Loucy (cell line): ENCODE results near the gene CDCP2.

Experiments
- H2AFZ ChIP-seq: fragments of 200-600 bp; sonication (generic); 2 replicates; pipeline ENCODE4 v1.6.0; 2016; ENCODE audit warnings: antibody characterized with exemption, mild to moderate bottlenecking, low read length, moderate library complexity
- H3F3A ChIP-seq: fragments of 200-600 bp; 2 replicates; pipeline ENCODE4 v1.6.0; 2016; ENCODE audit warnings: antibody characterized with exemption, low read depth, mild to moderate bottlenecking
- H3K27me3 ChIP-seq: fragments of 200-600 bp; sonication (generic); 2 replicates; pipeline ENCODE4 v1.6.1; 2014; ENCODE audit warnings: low read length, mild to moderate bottlenecking; ENCODE audit not compliant: insufficient read depth, poor library complexity, severe bottlenecking
- H3K36me3 ChIP-seq: fragments of 200-600 bp; sonication (generic); 2 replicates; pipeline ENCODE4 v1.6.1; 2016; ENCODE audit warnings: low read length; ENCODE audit not compliant: insufficient read depth
- H3K4me1 ChIP-seq: fragments of 200-600 bp; sonication (generic); 2 replicates; pipeline ENCODE4 v1.5.1; 2014; ENCODE audit warnings: low read length, mild to moderate bottlenecking; ENCODE audit not compliant: insufficient read depth, poor library complexity, severe bottlenecking
- H3K4me2 ChIP-seq: fragments of 200-600 bp; sonication (generic); 2 replicates; pipeline ENCODE4 v1.6.0; 2014; ENCODE audit warnings: antibody characterized with exemption, low read length, low read depth, mild to moderate bottlenecking; ENCODE audit not compliant: poor library complexity, severe bottlenecking
- H3K4me3 ChIP-seq: fragments of 200-600 bp; sonication (generic); 2 replicates; pipeline ENCODE4 v1.5.1; 2014; ENCODE audit warnings: low read length, mild to moderate bottlenecking, mixed read lengths; ENCODE audit not compliant: poor library complexity, severe bottlenecking
- H3K79me2 ChIP-seq: fragments of 200-600 bp; sonication (generic); 2 replicates; pipeline ENCODE4 v1.6.1; 2014; ENCODE audit warnings: low read length; ENCODE audit not compliant: insufficient read depth
- H3K9ac ChIP-seq: fragments of 200-600 bp; sonication (generic); 2 replicates; pipeline ENCODE4 v1.6.0; 2014; ENCODE audit warnings: mild to moderate bottlenecking, low read depth, low read length, moderate library complexity; ENCODE audit not compliant: poor library complexity, severe bottlenecking
- H3K9me2 ChIP-seq: fragments of 200-600 bp; sonication (generic); replicated peaks from 2 replicates; pipeline ENCODE4 v1.6.1; 2016; ENCODE audit warnings: low read depth, low read length, mixed read lengths
- H3K9me3 ChIP-seq: fragments of 200-600 bp; sonication (generic); 2 replicates; pipeline ENCODE4 v1.6.1; 2014; ENCODE audit warnings: mild to moderate bottlenecking, antibody characterized with exemption, low read length, low read depth; ENCODE audit not compliant: insufficient read depth
- H4K20me1 ChIP-seq: fragments of 200-600 bp; sonication (generic); 2 replicates; pipeline ENCODE4 v1.6.0; 2014; ENCODE audit warnings: antibody characterized with exemption, low read length, mild to moderate bottlenecking; ENCODE audit not compliant: insufficient read depth, poor library complexity, severe bottlenecking
- CTCF ChIP-seq: fragments of 200-600 bp; sonication (generic); conservative IDR thresholded peaks from 2 replicates; pipeline ENCODE4 v1.5.1; 2014; ENCODE audit warnings: mild to moderate bottlenecking, antibody characterized with exemption, low read length
- EZH2phosphoT487 ChIP-seq: fragments of 200-600 bp; IDR thresholded peaks from 2 replicates; pipeline ENCODE4 v1.6.1; 2018; ENCODE audit warnings: antibody characterized with exemption, mild to moderate bottlenecking, moderate library complexity, borderline replicate concordance

The CDCP2 gene

DNA sequence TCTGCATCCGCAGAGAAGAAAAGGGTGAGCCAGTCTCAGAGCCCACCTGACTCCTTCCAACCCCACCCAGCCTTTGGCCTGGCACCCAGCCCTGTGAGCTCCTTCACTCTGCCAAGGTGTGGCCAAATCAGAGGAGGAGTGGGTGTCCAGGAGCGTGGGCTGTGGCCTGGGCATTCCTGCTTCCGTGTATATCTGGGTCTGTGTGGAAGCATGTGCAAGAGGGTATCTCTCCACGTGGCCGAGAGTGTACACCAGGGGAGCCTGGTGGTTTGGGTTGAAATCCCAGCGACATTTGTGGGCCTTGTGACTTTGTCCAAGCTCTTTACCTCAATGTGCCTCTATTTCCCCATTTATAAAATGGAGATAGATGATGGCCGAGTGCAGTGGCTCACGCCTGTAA is 29.8 kb downstream of the CDCP2 start:
- no peaks in the 10 kb centered on the region for H3K9me2 ChIP-seq
- no peaks in the 10 kb centered on the region for H3K36me3 ChIP-seq
- H4K20me1 ChIP-seq: no peaks in the 10 kb centered on the region
- H3K4me2 ChIP-seq: no peak overlapping the region
- H3K4me1 ChIP-seq: peaks cover 4% of the 10 kb centered on the region
- TF ChIP-seq CTCF: no peak
- TF ChIP-seq EZH2phosphoT487: no peak
- H2AFZ ChIP-seq: no peak overlapping the region
- H3F3A ChIP-seq: no peaks in the 10 kb centered on the region
- H3K79me2 ChIP-seq: no peaks in the 10 kb centered on the region
- no peak overlapping the region for H3K4me3 ChIP-seq
- H3K9me3 ChIP-seq: no peaks in the 10 kb centered on the region
- H3K27me3 ChIP-seq: no peaks in the 10 kb centered on the region
- no peak overlapping the region for H3K9ac ChIP-seq

DNA sequence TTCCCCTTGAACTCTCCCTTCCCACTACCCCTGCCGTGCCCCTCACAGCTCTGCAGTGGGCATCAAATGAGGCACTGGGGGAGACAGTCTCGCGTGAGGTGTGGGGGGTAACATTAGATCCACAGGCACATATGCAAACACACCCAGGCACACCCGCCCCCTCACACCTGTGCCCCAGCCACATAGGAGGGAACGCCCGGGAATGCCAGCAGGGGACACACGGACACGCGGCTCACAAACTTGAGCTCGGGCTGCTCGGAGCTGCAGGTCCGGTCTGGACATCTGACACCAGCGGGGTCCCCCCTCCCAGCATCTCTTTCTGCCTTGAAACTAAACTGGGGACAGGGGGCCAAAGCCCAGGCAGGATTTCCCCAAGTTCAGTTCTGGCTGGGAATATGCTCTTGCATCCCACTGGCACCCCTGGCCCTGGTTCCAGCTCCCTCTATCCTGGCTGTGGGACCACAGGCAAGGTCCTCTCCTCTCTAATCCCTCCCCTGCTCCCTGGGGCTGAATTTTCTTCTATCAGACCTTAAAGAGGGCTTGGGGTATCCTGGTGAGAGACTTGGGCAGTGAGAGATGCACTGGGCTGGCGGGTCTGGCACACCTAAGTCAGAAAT is 30.6 kb downstream of the CDCP2 start:
- no peak overlapping the region for H3K9ac ChIP-seq
- no peaks in the 10 kb centered on the region for H3K27me3 ChIP-seq
- H3K36me3 ChIP-seq: no peaks in the 10 kb centered on the region
- H4K20me1 ChIP-seq: no peaks in the 10 kb centered on the region
- H3F3A ChIP-seq: no peaks in the 10 kb centered on the region
- TF ChIP-seq CTCF: no peak
- TF ChIP-seq EZH2phosphoT487: no peak
- no peak overlapping the region for H3K4me3 ChIP-seq
- H2AFZ ChIP-seq: 0 out of 2 replicates have a peak overlapping the region, but pooled peaks have one; percentile 69
- peaks cover 4% of the 10 kb centered on the region for H3K4me1 ChIP-seq
- H3K9me2 ChIP-seq: no peaks in the 10 kb centered on the region
- H3K79me2 ChIP-seq: no peaks in the 10 kb centered on the region
- no peak overlapping the region for H3K4me2 ChIP-seq
- H3K9me3 ChIP-seq: no peaks in the 10 kb centered on the region

DNA sequence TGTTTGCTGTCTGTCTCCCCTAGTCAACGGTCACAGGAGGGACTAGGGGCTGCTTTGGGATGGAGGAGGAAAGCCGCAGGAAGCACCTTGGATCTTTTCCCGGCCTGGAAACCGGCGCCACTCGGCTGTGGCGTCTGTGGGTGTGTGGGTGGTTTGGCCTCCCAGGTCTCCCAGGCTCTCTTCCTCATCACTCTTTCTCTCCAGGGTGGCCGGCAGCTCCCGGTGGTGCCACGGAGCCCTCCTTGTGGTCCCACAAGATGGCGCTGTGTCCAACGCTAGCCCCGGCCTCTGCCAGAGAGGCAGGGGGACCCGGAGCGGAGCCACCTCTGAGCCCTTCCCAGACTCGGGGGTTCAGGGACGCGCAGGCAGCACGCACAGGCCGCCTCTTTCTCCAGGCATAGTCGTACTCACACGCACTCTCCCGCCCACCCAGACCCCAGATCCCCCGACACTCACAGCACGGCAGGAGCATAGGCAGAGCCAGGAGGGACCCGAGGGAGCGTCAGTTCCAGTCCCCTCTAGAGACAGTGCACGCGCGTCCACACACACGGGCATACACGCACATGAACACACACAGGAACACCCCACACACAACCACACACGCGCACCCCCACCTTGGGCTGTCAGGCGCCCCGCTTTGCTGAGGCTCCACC is 31.2 kb downstream of the CDCP2 start:
- peaks cover 4% of the 10 kb centered on the region for H3K4me1 ChIP-seq
- no peaks in the 10 kb centered on the region for H3F3A ChIP-seq
- H3K36me3 ChIP-seq: no peaks in the 10 kb centered on the region
- H3K4me3 ChIP-seq: no peak overlapping the region
- no peaks in the 10 kb centered on the region for H3K9me3 ChIP-seq
- no peak overlapping the region for H3K4me2 ChIP-seq
- H3K27me3 ChIP-seq: no peaks in the 10 kb centered on the region
- no peaks in the 10 kb centered on the region for H3K79me2 ChIP-seq
- TF ChIP-seq EZH2phosphoT487: no peak
- peak; percentile 77 for TF ChIP-seq CTCF
- no peaks in the 10 kb centered on the region for H3K9me2 ChIP-seq
- H2AFZ ChIP-seq: peak overlapping the region; percentile 69; the same call in 1 of the 2 replicates
- H4K20me1 ChIP-seq: no peaks in the 10 kb centered on the region
- H3K9ac ChIP-seq: no peak overlapping the region
